ENCODE results near the gene GALNT17.

DNA sequence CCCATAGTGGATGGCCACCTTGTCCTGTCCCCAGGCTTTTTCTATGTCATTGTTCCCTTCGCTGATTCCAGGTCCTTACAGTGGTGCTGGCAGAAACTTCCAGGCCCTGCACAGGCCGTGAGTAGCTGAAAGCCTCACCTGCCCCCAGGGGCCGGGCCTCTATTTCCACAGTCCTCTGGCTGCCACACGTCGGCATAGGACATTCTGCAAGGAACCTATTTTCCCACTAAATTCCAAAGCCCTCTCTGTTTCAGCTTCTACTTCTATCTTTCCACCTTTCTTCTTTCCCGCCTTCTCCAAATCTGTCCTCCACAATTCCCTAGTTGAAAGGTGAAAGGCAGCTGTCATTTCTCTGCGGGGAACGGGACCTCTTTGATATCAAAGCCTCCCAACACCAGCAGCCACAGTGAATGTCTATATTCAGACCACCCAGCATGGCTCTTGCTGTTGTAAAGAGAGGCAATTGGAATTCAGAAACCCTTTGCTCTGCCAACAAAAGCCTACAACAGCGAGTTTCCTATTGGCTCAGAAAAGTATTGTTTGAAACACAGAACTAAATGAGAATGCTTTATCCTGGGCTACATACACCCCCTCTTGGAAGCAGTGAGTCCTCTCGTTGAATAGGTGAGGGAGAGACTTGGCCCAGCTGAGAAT, 607.7 kb downstream of the GALNT17 start:
- TF ChIP-seq EZH2 (IDR thresholded peaks at IDR 0.05) (no peak), POLR2AphosphoS5 (IDR thresholded peaks at IDR 0.05; ENCODE audit: borderline replicate concordance, low read depth, low read length) (no peak)
